H9 (cell line): Measurements from ENCODE around the gene LIX1L. TPM values are rescaled to one million over a fixed set of nuclear protein-coding genes. Genes with fewer than 3 reads are reported as not detected.
A peak's percentile ranks its signal among the peaks of the same experiment; 100 is the strongest.

Source experiments
- DNase-seq: peaks from one replicate; pipeline ENCODE4 v3.0.0-alpha.2; 2017
- H2AFZ ChIP-seq: one replicate; pipeline ENCODE4 v1.6.1; 2013; ENCODE audit warnings: mild to moderate bottlenecking, low read length, control low read depth, moderate library complexity
- H2AK5ac ChIP-seq: 2 replicates; pipeline ENCODE4 v1.6.1; 2013; ENCODE audit warnings: low read length, control low read depth, mixed read lengths; ENCODE audit not compliant: insufficient read length
- H2BK120ac ChIP-seq: one replicate; pipeline ENCODE4 v1.6.1; 2013; ENCODE audit warnings: low read depth, mild to moderate bottlenecking, low read length, control low read depth, inconsistent platforms; ENCODE audit not compliant: poor library complexity, severe bottlenecking
- H2BK12ac ChIP-seq: 2 replicates; pipeline ENCODE4 v1.6.1; 2013; ENCODE audit warnings: low read length, control low read depth, mixed read lengths, low read depth; ENCODE audit not compliant: insufficient read length
- H2BK15ac ChIP-seq: 2 replicates; pipeline ENCODE4 v1.6.1; 2013; ENCODE audit warnings: low read depth, low read length, control low read depth
- H2BK20ac ChIP-seq: one replicate; pipeline ENCODE4 v1.6.1; 2013; ENCODE audit warnings: low read depth, mild to moderate bottlenecking, low read length, control low read depth, inconsistent platforms; ENCODE audit not compliant: poor library complexity, severe bottlenecking
- H2BK5ac ChIP-seq: 2 replicates; pipeline ENCODE4 v1.6.1; 2013; ENCODE audit warnings: low read length, control low read depth, mixed read lengths; ENCODE audit not compliant: insufficient read length
- H3K14ac ChIP-seq: 2 replicates; pipeline ENCODE4 v1.6.1; 2013; ENCODE audit warnings: low read length, control low read depth; ENCODE audit not compliant: insufficient read depth
- H3K18ac ChIP-seq: 2 replicates; pipeline ENCODE4 v1.6.1; 2013; ENCODE audit warnings: low read depth, mild to moderate bottlenecking, mixed read lengths, low read length, control low read depth; ENCODE audit not compliant: insufficient read length
- H3K23ac ChIP-seq: 2 replicates; pipeline ENCODE4 v1.6.1; 2013; ENCODE audit warnings: low read length, control low read depth, mixed read lengths, low read depth; ENCODE audit not compliant: insufficient read length
- H3K23me2 ChIP-seq: 2 replicates; pipeline ENCODE4 v1.6.1; 2013; ENCODE audit warnings: low read depth, mild to moderate bottlenecking, mixed read lengths, low read length, control low read depth; ENCODE audit not compliant: insufficient read length, poor library complexity, severe bottlenecking
- H3K27ac ChIP-seq: 2 replicates; pipeline ENCODE4 v1.5.1; 2013; ENCODE audit warnings: low read length, control low read depth, mixed read lengths, low read depth; ENCODE audit not compliant: insufficient read length
- H3K27me3 ChIP-seq: 2 replicates; pipeline ENCODE4 v1.6.1; 2013; ENCODE audit warnings: low read length, control low read depth, inconsistent platforms; ENCODE audit not compliant: insufficient read depth
- H3K4ac ChIP-seq: 2 replicates; pipeline ENCODE4 v1.6.1; 2013; ENCODE audit warnings: low read depth, mild to moderate bottlenecking, control low read depth, inconsistent platforms, low read length, moderate library complexity
- H3K4me1 ChIP-seq: 2 replicates; pipeline ENCODE4 v1.6.1; 2013; ENCODE audit warnings: low read length, control low read depth, inconsistent platforms; ENCODE audit not compliant: insufficient read depth
- H3K4me2 ChIP-seq: 2 replicates; pipeline ENCODE4 v1.6.1; 2013; ENCODE audit warnings: low read length, control low read depth, mixed read lengths; ENCODE audit not compliant: insufficient read length, insufficient read depth
- H3K56ac ChIP-seq: 2 replicates; pipeline ENCODE4 v1.6.1; 2013; ENCODE audit warnings: low read depth, mild to moderate bottlenecking, mixed read lengths, low read length, control low read depth; ENCODE audit not compliant: insufficient read length
- H3K79me1 ChIP-seq: 2 replicates; pipeline ENCODE4 v1.6.1; 2013; ENCODE audit warnings: low read depth, mild to moderate bottlenecking, moderate library complexity, low read length, control low read depth, inconsistent platforms; ENCODE audit not compliant: insufficient read depth, poor library complexity, severe bottlenecking
- H3K79me2 ChIP-seq: 2 replicates; pipeline ENCODE4 v1.6.1; 2013; ENCODE audit warnings: low read length, control low read depth, inconsistent platforms; ENCODE audit not compliant: insufficient read depth
- H3K9ac ChIP-seq: 2 replicates; pipeline ENCODE4 v1.6.1; 2013; ENCODE audit warnings: low read length, control low read depth, mixed read lengths; ENCODE audit not compliant: insufficient read length; ENCODE audit errors: extremely low read depth
- H3K9me3 ChIP-seq: one replicate; pipeline ENCODE4 v1.6.1; 2013; ENCODE audit warnings: low read depth, low read length, inconsistent platforms; ENCODE audit not compliant: control insufficient read depth
- H3T11ph ChIP-seq: one replicate; pipeline ENCODE4 v1.6.1; 2013; ENCODE audit warnings: mild to moderate bottlenecking, low read length, control low read depth, inconsistent platforms
- H4K20me1 ChIP-seq: one replicate; pipeline ENCODE4 v1.6.1; 2013; ENCODE audit not compliant: control insufficient read depth, insufficient read length, insufficient read depth
- H4K5ac ChIP-seq: 2 replicates; pipeline ENCODE4 v1.6.1; 2013; ENCODE audit warnings: low read depth, mild to moderate bottlenecking, mixed read lengths, low read length, control low read depth; ENCODE audit not compliant: insufficient read length
- H4K8ac ChIP-seq: replicated peaks from 2 replicates; pipeline ENCODE4 v1.6.1; 2013; ENCODE audit warnings: low read length, control low read depth, mixed read lengths, low read depth; ENCODE audit not compliant: insufficient read length
- H4K91ac ChIP-seq: 2 replicates; pipeline ENCODE4 v1.6.1; 2013; ENCODE audit warnings: low read depth, mild to moderate bottlenecking, moderate library complexity, mixed read lengths, low read length, control low read depth; ENCODE audit not compliant: insufficient read length
- H3K27ac Mint-ChIP-seq, 3 experiments: 2 replicates in 2 of 3; 3 replicates in 1 of 3; pipeline ENCODE4 v1.8.0; 2020 to 2021; ENCODE audit warnings: mixed read lengths in 3 of 3, mild to moderate bottlenecking in 1 of 3, moderate library complexity in 1 of 3
- H3K27me3 Mint-ChIP-seq: 2 replicates; pipeline ENCODE4 v1.8.0; 2021; ENCODE audit warnings: low read depth, mild to moderate bottlenecking, moderate library complexity, mixed read lengths
- H3K36me3 Mint-ChIP-seq, 3 experiments: 2 replicates in 2 of 3; 3 replicates in 1 of 3; pipeline ENCODE4 v1.8.0; 2020 to 2021; ENCODE audit warnings: low read depth in 3 of 3, mixed read lengths in 3 of 3; ENCODE audit not compliant: insufficient read depth in 1 of 3
- H3K4me1 Mint-ChIP-seq, 2 experiments: 2 replicates each; pipeline ENCODE4 v1.8.0; 2020; ENCODE audit warnings: mixed read lengths in 2 of 2
- H3K4me3 Mint-ChIP-seq, 2 experiments: 2 replicates in 1 of 2; 3 replicates in 1 of 2; pipeline ENCODE4 v1.8.0; 2020 to 2021; ENCODE audit warnings: mild to moderate bottlenecking in 2 of 2, mixed read lengths in 2 of 2, moderate library complexity in 1 of 2
- H3K9me3 Mint-ChIP-seq, 2 experiments: 2 replicates in 1 of 2; 3 replicates in 1 of 2; pipeline ENCODE4 v1.8.0; 2020; ENCODE audit warnings: mild to moderate bottlenecking in 2 of 2, mixed read lengths in 2 of 2, moderate library complexity in 1 of 2
- CTCF ChIP-seq: fragments of 200-600 bp; sonication (generic); conservative IDR thresholded peaks from 3 replicates; pipeline ENCODE4 v1.8.0; 2021; ENCODE audit warnings: antibody characterized with exemption, mild to moderate bottlenecking
- WGBS: extraction: QIAGEN DNeasy Blood & Tissue Kit; methylation state at CpG from one replicate; pipeline ENCODE4 v1.1.7; 2013; ENCODE audit warnings: missing lambda C conversion rate, low lambda C conversion rate, mixed read lengths; ENCODE audit not compliant: insufficient read length; ENCODE audit errors: extremely low coverage; 5-methylcytosine and 5-hydroxymethylcytosine counted together
- total RNA-seq: library from RNA; stranded (reverse); gene quantifications from 2 replicates; pipeline ENCODE4 v1.2.1, GENCODE V29; 2021

Gene LIX1L
- total RNA-seq, 1 experiment from 2014 or later, result 5.9 TPM

GRCh38 chr1:145901312-145902021 is 56.4 kb downstream of the LIX1L start:
- H2BK5ac ChIP-seq, result no peak overlapping the region
- no peaks in the 10 kb centered on the region for H3K79me2 ChIP-seq
- H4K5ac ChIP-seq, result no peak overlapping the region
- H2AK5ac ChIP-seq, result no peak overlapping the region
- H3K18ac ChIP-seq, result no peak overlapping the region
- no peak overlapping the region for H2BK20ac ChIP-seq
- no peaks in the 10 kb centered on the region for H3K27me3 ChIP-seq
- Mint-ChIP-seq H3K27me3 (peaks cover 21% of the 10 kb centered on the region), H3K36me3 (no peaks in the 10 kb centered on the region), H3K27ac (no peak overlapping the region), H3K4me3 (peak overlapping the region in 1 of 2 experiments; percentile 12; a peak in 1 of 5 replicates), H3K9me3 (no peaks in the 10 kb centered on the region), H3K4me1 (peaks cover 0 to 4% of the 10 kb centered on the region in 2 experiments; a peak in 1 of 4 replicates)
- peak; percentile 49 for TF ChIP-seq CTCF
- no peak overlapping the region for H4K8ac ChIP-seq
- H2AFZ ChIP-seq, result no peak overlapping the region
- DNase-seq, result no peak
- H3K14ac ChIP-seq, result no peak overlapping the region
- H3K79me1 ChIP-seq, result no peaks in the 10 kb centered on the region
- H3K9me3 ChIP-seq, result no peaks in the 10 kb centered on the region
- no peak overlapping the region for H2BK120ac ChIP-seq
- WGBS, result no CpG with 5 or more reads among the region's 12 CpGs
- no peak overlapping the region for H3K27ac ChIP-seq
- H3T11ph ChIP-seq, result no peak overlapping the region
- H3K23me2 ChIP-seq, result no peaks in the 10 kb centered on the region
- no peak overlapping the region for H3K23ac ChIP-seq
- H3K4me2 ChIP-seq, result no peak overlapping the region
- H4K20me1 ChIP-seq, result no peaks in the 10 kb centered on the region
- no peak overlapping the region for H2BK15ac ChIP-seq
- H2BK12ac ChIP-seq, result no peak overlapping the region
- no peaks in the 10 kb centered on the region for H3K4me1 ChIP-seq
- no peak overlapping the region for H3K56ac ChIP-seq
- H3K4ac ChIP-seq, result no peak overlapping the region
- H4K91ac ChIP-seq, result no peak overlapping the region
- no peak overlapping the region for H3K9ac ChIP-seq
